Neural cell (in vitro differentiated cells): ENCODE data around the gene ZNF224. TPM values are rescaled to one million over a fixed set of nuclear protein-coding genes. Genes with fewer than 3 reads are reported as not detected.

Experiments used
- H2AFZ ChIP-seq: fragments of 200-600, 300-800 bp; sonication (generic), shearing (Covaris generic); 2 replicates; pipeline ENCODE4 v1.6.0; 2014; ENCODE audit warnings: low read depth, mild to moderate bottlenecking, antibody characterized with exemption, low read length, moderate library complexity
- H3F3A ChIP-seq: fragments of 200-600 bp; shearing (Covaris generic); 2 replicates; pipeline ENCODE4 v1.6.1; 2016; ENCODE audit warnings: mild to moderate bottlenecking, moderate library complexity, mixed read lengths, antibody characterized with exemption, low read length; ENCODE audit not compliant: insufficient read depth, poor library complexity, severe bottlenecking
- H3K27ac ChIP-seq: fragments of 200-600, 300-800 bp; sonication (generic), shearing (Covaris generic); 2 replicates; pipeline ENCODE4 v1.5.1; 2014; ENCODE audit warnings: mild to moderate bottlenecking, low read length, moderate library complexity
- H3K27me3 ChIP-seq: fragments of 300-800, 200-600 bp; sonication (generic), shearing (Covaris generic); 2 replicates; pipeline ENCODE4 v1.6.0; 2014; ENCODE audit warnings: mild to moderate bottlenecking, low read depth, low read length, moderate library complexity; ENCODE audit not compliant: insufficient read depth
- H3K36me3 ChIP-seq: fragments of 300-800, 200-600 bp; sonication (generic), shearing (Covaris generic); 2 replicates; pipeline ENCODE4 v1.5.1; 2014; ENCODE audit warnings: mild to moderate bottlenecking, antibody characterized with exemption, low read length, moderate library complexity; ENCODE audit not compliant: insufficient read depth
- H3K4me2 ChIP-seq: fragments of 300-800, 200-600 bp; sonication (generic), shearing (Covaris generic); 2 replicates; pipeline ENCODE4 v1.6.0; 2014; ENCODE audit warnings: mild to moderate bottlenecking, low read length
- H3K4me3 ChIP-seq: fragments of 300-800, 200-600 bp; sonication (generic), shearing (Covaris generic); 2 replicates; pipeline ENCODE4 v1.5.1; 2014; ENCODE audit warnings: mild to moderate bottlenecking, low read length, moderate library complexity
- H3K79me2 ChIP-seq: fragments of 200-600 bp; shearing (Covaris generic); replicated peaks from 2 replicates; pipeline ENCODE4 v1.6.0; 2014; ENCODE audit warnings: mild to moderate bottlenecking, low read length, moderate library complexity; ENCODE audit not compliant: insufficient read depth
- H3K9ac ChIP-seq: fragments of 300-800, 200-600 bp; sonication (generic), shearing (Covaris generic); 2 replicates; pipeline ENCODE4 v1.6.1; 2016; ENCODE audit warnings: mild to moderate bottlenecking, low read length, mixed read lengths
- H3K9me2 ChIP-seq: fragments of 200-600 bp; shearing (Covaris generic); 2 replicates; pipeline ENCODE4 v1.6.1; 2016; ENCODE audit warnings: mild to moderate bottlenecking, low read length, mixed read lengths; ENCODE audit not compliant: insufficient read depth
- H3K9me3 ChIP-seq: fragments of 200-600, 300-800 bp; sonication (generic), shearing (Covaris generic); 2 replicates; pipeline ENCODE4 v1.6.1; 2016; ENCODE audit warnings: mild to moderate bottlenecking, mixed run types, low read length, moderate library complexity, mixed read lengths
- H4K20me1 ChIP-seq: fragments of 200-600 bp; shearing (Covaris generic); 2 replicates; pipeline ENCODE4 v1.6.1; 2016; ENCODE audit warnings: mild to moderate bottlenecking, mixed run types; ENCODE audit not compliant: insufficient read depth
- CTCF ChIP-seq: fragments of 450-650 bp; IDR thresholded peaks from 2 replicates; pipeline ENCODE4 v1.5.1; 2014; ENCODE audit warnings: antibody characterized with exemption, mild to moderate bottlenecking, moderate library complexity; ENCODE audit not compliant: poor library complexity, severe bottlenecking
- EP300 ChIP-seq: fragments of 450-650 bp; conservative IDR thresholded peaks from 2 replicates; pipeline ENCODE4 v1.6.1; 2014; ENCODE audit warnings: antibody characterized with exemption, mild to moderate bottlenecking, moderate library complexity; ENCODE audit not compliant: poor library complexity, severe bottlenecking
- EZH2 ChIP-seq: fragments of 200-600, 300-800 bp; shearing (Covaris generic), sonication (generic); IDR thresholded peaks from 2 replicates; pipeline ENCODE4 v1.6.1; 2014; ENCODE audit warnings: antibody characterized with exemption, low read length, borderline replicate concordance, mild to moderate bottlenecking; ENCODE audit not compliant: insufficient read depth, poor library complexity, severe bottlenecking
- MXI1 ChIP-seq: fragments of 450-650 bp; conservative IDR thresholded peaks from 2 replicates; pipeline ENCODE4 v1.6.1; 2014; ENCODE audit warnings: antibody characterized with exemption, mild to moderate bottlenecking; ENCODE audit not compliant: poor library complexity, severe bottlenecking
- POLR2AphosphoS5 ChIP-seq: IDR thresholded peaks from 2 replicates; pipeline ENCODE4 v1.6.1; 2012
- RAD21 ChIP-seq: fragments of 450-650 bp; conservative IDR thresholded peaks from 2 replicates; pipeline ENCODE4 v1.6.1; 2014; ENCODE audit warnings: antibody characterized with exemption, mild to moderate bottlenecking, moderate library complexity
- REST ChIP-seq: IDR thresholded peaks from 2 replicates; pipeline ENCODE4 v1.6.1; 2012; ENCODE audit warnings: borderline replicate concordance
- SMC3 ChIP-seq: fragments of 450-650 bp; conservative IDR thresholded peaks from 2 replicates; pipeline ENCODE4 v1.6.1; 2014; ENCODE audit warnings: antibody characterized with exemption, mild to moderate bottlenecking, moderate library complexity; ENCODE audit not compliant: poor library complexity
- TAF1 ChIP-seq: IDR thresholded peaks from 2 replicates; pipeline ENCODE4 v1.6.1; 2012; ENCODE audit warnings: low read depth
- polyA plus RNA-seq: library from polyadenylated mRNA; depleted of rRNA; stranded (reverse); fragments of >200 nt; gene quantifications from 2 replicates; pipeline ENCODE4 v1.2.3, GENCODE V29; 2014

Gene ZNF224
- polyA plus RNA-seq, 1 donor from 2014 or later, result 41.8 TPM

GRCh38 chr19:44066305-44066704 lies 27.9 kb upstream of the ZNF224 start:
- Histone ChIP-seq H3K27ac (no peak overlapping the region), H3K4me3 (no peak overlapping the region), H3K9me3 (peaks cover 8% of the 10 kb centered on the region), H3K79me2 (no peaks in the 10 kb centered on the region), H3K4me2 (no peak overlapping the region), H2AFZ (no peak overlapping the region), H3K9me2 (no peaks in the 10 kb centered on the region), H3K9ac (no peak overlapping the region), H3F3A (no peaks in the 10 kb centered on the region), H3K27me3 (no peaks in the 10 kb centered on the region), H3K36me3 (peaks cover 38% of the 10 kb centered on the region), H4K20me1 (no peaks in the 10 kb centered on the region)
- TF ChIP-seq TAF1 (no peak), REST (no peak), EP300 (no peak), MXI1 (no peak), POLR2AphosphoS5 (no peak), EZH2 (no peak), CTCF (no peak), RAD21 (no peak), SMC3 (no peak)

GRCh38 chr19:44069415-44069814 lies 24.7 kb upstream of the ZNF224 start:
- Histone ChIP-seq H3F3A (no peaks in the 10 kb centered on the region), H3K36me3 (peaks cover 28% of the 10 kb centered on the region)
- TF ChIP-seq REST (no peak), POLR2AphosphoS5 (no peak), CTCF (no peak), EZH2 (no peak), RAD21 (no peak), EP300 (no peak), MXI1 (no peak)

More at GRCh38 chr19:44069415-44069814, 24.7 kb upstream of the ZNF224 start:
- Histone ChIP-seq H3K27me3 (no peaks in the 10 kb centered on the region), H3K27ac (no peak overlapping the region), H3K79me2 (no peaks in the 10 kb centered on the region), H3K9ac (no peak overlapping the region), H4K20me1 (no peaks in the 10 kb centered on the region), H3K9me2 (no peaks in the 10 kb centered on the region), H3K9me3 (peaks cover 8% of the 10 kb centered on the region), H3K4me2 (no peak overlapping the region), H3K4me3 (no peak overlapping the region), H2AFZ (no peak overlapping the region)
